Endothelial cell of umbilical vein (primary cell): Measurements from ENCODE around the gene EXD3. TPM values are rescaled to one million over a fixed set of nuclear protein-coding genes. Genes with fewer than 3 reads are reported as not detected.

Experiments used
- BruUV-seq: library from RNA; stranded (reverse); fragments of 400-500 nt; replicated peaks from 2 replicates; lab custom pipeline; 2021; lab: Mats Ljungman, UMichigan
- CTCF ChIA-PET: fragments of 300-600, 350-600 bp; sonication (Branson Sonifier 250); formaldehyde crosslinking; loops from one replicate; lab custom pipeline; 2021; ENCODE audit warnings: antibody characterized with exemption, inconsistent platforms; lab: Charles Lee
- POLR2A ChIA-PET: fragments of 300-600, 350-600 bp; sonication (Branson Sonifier 250); formaldehyde crosslinking; loops from one replicate; lab custom pipeline; 2021; ENCODE audit warnings: antibody characterized with exemption, inconsistent platforms; lab: Charles Lee
- DNase-seq: peaks from one replicate; pipeline ENCODE4 v3.0.0-alpha.2; 2011; ENCODE audit warnings: low read depth, low spot score
- FAIRE-seq: peaks from 2 replicates; lab custom pipeline; 2011; peaks lifted over from hg19 to GRCh38; lab: Jason Lieb, UNC
- H2AFZ ChIP-seq: 2 replicates; pipeline ENCODE4 v1.6.0; 2012; ENCODE audit warnings: low read depth, low read length, control low read depth, inconsistent platforms
- H3K27ac ChIP-seq: 2 replicates; pipeline ENCODE4 v1.5.1; 2011; ENCODE audit warnings: low read depth, mild to moderate bottlenecking, control low read depth, low read length, moderate library complexity; ENCODE audit not compliant: insufficient read depth
- H3K27me3 ChIP-seq, 2 experiments: 2 replicates each; pipeline versions ENCODE4 v1.6.0 to v1.6.1; 2011; ENCODE audit warnings: low read length in 2 of 2, mixed read lengths in 1 of 2; ENCODE audit not compliant: control insufficient read depth in 2 of 2, insufficient read depth in 2 of 2
- H3K36me3 ChIP-seq, 2 experiments: 2 replicates in 1 of 2; 3 replicates in 1 of 2; pipeline ENCODE4 v1.5.1; 2011; ENCODE audit warnings: low read length in 2 of 2, mild to moderate bottlenecking in 1 of 2, moderate library complexity in 1 of 2; ENCODE audit not compliant: control insufficient read depth in 2 of 2, insufficient read depth in 2 of 2; ENCODE audit errors: extremely low read depth in 1 of 2
- H3K4me1 ChIP-seq: 3 replicates; pipeline ENCODE4 v1.5.1; 2011; ENCODE audit warnings: mild to moderate bottlenecking, low read length; ENCODE audit not compliant: control insufficient read depth, insufficient read depth; ENCODE audit errors: extremely low read depth
- H3K4me2 ChIP-seq: 2 replicates; pipeline ENCODE4 v1.6.1; 2011; ENCODE audit warnings: low read length, control low read depth, mixed read lengths; ENCODE audit not compliant: insufficient read depth
- H3K4me3 ChIP-seq, 3 experiments: fragments of 200-600 bp in 1 of 3; sonication (generic), shearing (Covaris generic) in 1 of 3; replicated peaks in 1 of 3; 2 replicates each; pipeline ENCODE4 v1.5.1; 2011 to 2016; ENCODE audit warnings: control low read depth in 3 of 3, low read length in 3 of 3, mild to moderate bottlenecking in 2 of 3, inconsistent platforms in 1 of 3, low read depth in 1 of 3, moderate library complexity in 1 of 3; ENCODE audit not compliant: insufficient read depth in 1 of 3
- H3K79me2 ChIP-seq: 2 replicates; pipeline ENCODE4 v1.6.0; 2012; ENCODE audit warnings: low read length, inconsistent platforms; ENCODE audit not compliant: control insufficient read depth, insufficient read depth
- H3K9ac ChIP-seq: replicated peaks from 2 replicates; pipeline ENCODE3; 2011; ENCODE audit warnings: low read length, control low read depth; ENCODE audit not compliant: insufficient read depth; ENCODE audit errors: extremely low read depth
- H3K9me1 ChIP-seq: replicated peaks from 3 replicates; pipeline ENCODE4 v1.6.0; 2011; ENCODE audit warnings: mild to moderate bottlenecking, low read length; ENCODE audit not compliant: control insufficient read depth, insufficient read depth; ENCODE audit errors: extremely low read depth
- H3K9me3 ChIP-seq: replicated peaks from 2 replicates; pipeline ENCODE4 v1.5.1; 2012; ENCODE audit warnings: low read length, inconsistent platforms; ENCODE audit not compliant: control insufficient read depth, insufficient read depth
- H4K20me1 ChIP-seq: replicated peaks from 2 replicates; pipeline ENCODE3; 2011; ENCODE audit warnings: mild to moderate bottlenecking, low read length; ENCODE audit not compliant: control insufficient read depth, insufficient read depth; ENCODE audit errors: extremely low read depth
- CTCF ChIP-seq, 2 donors: IDR thresholded peaks; 1 replicate in 1 of 2; 2 replicates in 1 of 2; pipeline ENCODE4 v1.5.1; 2011; ENCODE audit warnings: low read length in 2 of 2, mild to moderate bottlenecking in 2 of 2, moderate library complexity in 2 of 2, control low read depth in 1 of 2, inconsistent platforms in 1 of 2, low read depth in 1 of 2; ENCODE audit not compliant: insufficient read depth in 1 of 2; ENCODE audit errors: extremely low read depth in 1 of 2
- FOS ChIP-seq: IDR thresholded peaks from 2 replicates; pipeline ENCODE4 v1.6.1; 2011; ENCODE audit warnings: mild to moderate bottlenecking, low read length, moderate library complexity, borderline replicate concordance; ENCODE audit not compliant: insufficient read depth
- POLR2AphosphoS5 ChIP-seq: IDR thresholded peaks from 2 replicates; pipeline ENCODE4 v1.6.1; 2012; ENCODE audit warnings: low read depth, mild to moderate bottlenecking, control low read depth, low read length, moderate library complexity; ENCODE audit not compliant: insufficient read depth
- dilution Hi-C: fragments of 300-500 bp; cut with MboI; formaldehyde crosslinking; loops from one replicate; pipeline ENCODE4 v1.15.0; 2019; ENCODE audit warnings: low sequenced_read_pairs; ENCODE audit not compliant: extremely low pct_ligation_motif_present
- intact Hi-C: fragments of 100-400 bp; cut with micrococcal nuclease; formaldehyde crosslinking; loops from one replicate; pipeline ENCODE4 v1.10.0; 2022
- polyA plus RNA-seq, 4 experiments: library from polyadenylated mRNA; depleted of rRNA in 3 of 4; stranded (reverse) in 3 of 4; unstranded in 1 of 4; fragments of >200 nt; gene quantifications; 2 replicates each; pipeline versions ENCODE4 v1.2.1 to v1.2.3, GENCODE V29; 2011 to 2012; ENCODE audit warnings: missing spikeins in 1 of 4
- total RNA-seq: library from RNA; stranded (reverse); gene quantifications from 2 replicates; pipeline ENCODE4 v1.2.3, GENCODE V29; 2021
- TF ChIP-seq, protein P1 (sequence below): IDR thresholded peaks from 2 replicates; pipeline ENCODE4 v1.6.1; 2011; ENCODE audit not compliant: insufficient read depth, insufficient read length

EXD3 gene
- total and polyA plus RNA-seq, 2 donors (not counting 3 experiments of a cell fraction or from before 2014, with no cell fraction given) = 17.7 to 30.3 TPM

DNA sequence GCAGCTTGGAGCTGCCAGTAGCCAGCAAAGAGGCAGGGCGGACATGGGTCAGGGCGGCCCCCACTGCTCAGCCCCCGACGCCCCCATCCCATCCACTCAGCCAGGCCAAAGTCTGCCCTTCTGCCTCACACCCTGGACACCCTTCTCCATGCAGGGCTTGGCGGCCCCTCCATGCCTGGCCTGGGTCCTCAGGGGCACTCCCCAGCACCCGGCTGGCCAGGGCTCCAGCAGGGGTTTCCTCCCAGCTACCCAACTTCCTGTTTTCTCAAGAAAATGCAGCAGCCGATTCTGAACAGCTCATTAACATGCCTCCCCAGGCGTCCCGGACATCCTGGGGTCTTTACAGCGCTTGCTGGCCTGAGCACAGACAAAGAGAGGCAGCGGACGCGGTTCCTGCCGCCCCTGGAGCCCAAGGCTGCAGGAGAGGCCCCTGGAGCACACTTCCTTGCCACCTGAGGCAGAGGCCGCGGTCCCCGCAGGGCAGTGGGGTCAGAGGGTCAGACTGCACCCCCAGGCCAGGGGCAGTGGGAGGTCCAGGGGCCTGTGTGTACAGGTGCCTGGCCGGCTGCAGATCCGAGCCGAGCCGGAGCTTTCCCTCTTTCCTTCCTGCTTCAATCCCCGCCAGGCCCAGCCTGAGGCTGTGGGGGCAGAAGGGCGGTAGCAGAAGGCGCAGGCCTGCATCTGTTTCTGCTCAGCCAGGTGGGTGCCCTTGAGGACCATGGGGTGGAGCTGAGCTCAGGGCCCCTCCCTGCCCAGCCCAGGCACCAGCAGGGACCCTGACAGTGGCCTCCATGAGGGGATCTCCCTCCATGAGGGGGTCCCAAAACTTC lies 102.2 kb downstream of the EXD3 start:
- peaks cover 23% of the 10 kb centered on the region for H3K4me1 ChIP-seq
- peak overlapping the region; percentile 83 for H3K27ac ChIP-seq
- FAIRE-seq (peak; percentile 93), DNase-seq (peak; percentile 92)
- no peaks in the 10 kb centered on the region for H3K79me2 ChIP-seq
- intact Hi-C loops = loop anchor here (1.0 kb wide), 3 partner anchors 15 to 33 kb away; no protein-coding TSS in a partner anchor
- no peaks in the 10 kb centered on the region for H3K9me1 ChIP-seq
- ChIA-PET CTCF (interaction anchor here (0.7 to 3.2 kb wide), 9 partner anchors 11 to 214 kb away, joined by 3 to 33 read pairs (median 4); partner anchors contain the start of gene NRARP), POLR2A (interaction anchor here (0.8 to 1.4 kb wide), 4 partner anchors 15 to 19 kb away, joined by 3 to 6 read pairs (median 5); partner anchors contain the start of gene NRARP)
- H2AFZ ChIP-seq = peak overlapping the region; percentile 78
- peak overlapping the region; percentile 8 for H3K4me2 ChIP-seq
- no TSS peak for BruUV-seq
- H3K36me3 ChIP-seq = no peaks in the 10 kb centered on the region
- H3K4me3 ChIP-seq = no peak overlapping the region
- dilution Hi-C loops = no loop called here
- H3K27me3 ChIP-seq = no peaks in the 10 kb centered on the region
- H3K9me3 ChIP-seq = no peaks in the 10 kb centered on the region
- peak overlapping the region; percentile 58 for H3K9ac ChIP-seq
- TF ChIP-seq, protein P1, sequence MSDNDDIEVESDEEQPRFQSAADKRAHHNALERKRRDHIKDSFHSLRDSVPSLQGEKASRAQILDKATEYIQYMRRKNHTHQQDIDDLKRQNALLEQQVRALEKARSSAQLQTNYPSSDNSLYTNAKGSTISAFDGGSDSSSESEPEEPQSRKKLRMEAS = no peak
- peak; percentile 70 for TF ChIP-seq POLR2AphosphoS5
- peak; percentile 12 for TF ChIP-seq FOS
- TF ChIP-seq CTCF (IDR thresholded peaks at IDR 0.05; ENCODE audit: extremely low read depth in 1 of 2, insufficient read depth in 1 of 2, low read depth in 1 of 2, low read length in 2 of 2) = no peak
- no peaks in the 10 kb centered on the region for H4K20me1 ChIP-seq
